GM08714 (cell line): Measurements from ENCODE around the gene MTSS2.

Experiments used
- H3K4me3 ChIP-seq: fragments of 200-500 bp; sonication (Bioruptor generic); 2 replicates; pipeline ENCODE4 v1.5.1; 2014; ENCODE audit warnings: mild to moderate bottlenecking, low read length, inconsistent platforms
- ZNF274 ChIP-seq: IDR thresholded peaks from 2 replicates; pipeline ENCODE4 v1.6.1; 2012; ENCODE audit warnings: mild to moderate bottlenecking, low read depth, low read length

MTSS2 gene

GRCh38 chr16:70699696-70700095 lies 13.8 kb upstream of the MTSS2 start:
- TF ChIP-seq ZNF274 = no peak

DNA sequence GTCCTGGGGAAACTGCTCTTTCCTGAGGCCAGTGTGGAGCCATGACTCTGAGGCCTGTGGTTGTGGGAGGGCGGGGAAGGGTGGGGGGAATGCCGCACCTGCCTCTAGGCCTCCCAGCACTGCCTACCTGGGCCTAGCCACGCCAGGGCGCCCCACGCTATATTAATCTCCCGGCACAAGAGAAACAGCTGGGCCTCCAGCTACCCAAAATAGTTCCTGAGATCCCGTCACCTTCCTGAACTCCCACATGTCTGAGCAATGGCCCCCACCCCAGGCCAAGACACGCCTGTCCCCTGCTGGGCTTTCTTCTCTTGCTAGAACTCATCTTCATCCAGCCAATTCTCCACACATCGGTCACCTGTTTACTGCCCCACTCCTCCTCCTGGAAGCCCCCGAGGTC lies 13.0 kb upstream of the MTSS2 start:
- no peak for TF ChIP-seq ZNF274
- H3K4me3 ChIP-seq = no peak overlapping the region

More at GRCh38 chr16:70699696-70700095, 13.8 kb upstream of the MTSS2 start:
- no peak overlapping the region for H3K4me3 ChIP-seq

DNA sequence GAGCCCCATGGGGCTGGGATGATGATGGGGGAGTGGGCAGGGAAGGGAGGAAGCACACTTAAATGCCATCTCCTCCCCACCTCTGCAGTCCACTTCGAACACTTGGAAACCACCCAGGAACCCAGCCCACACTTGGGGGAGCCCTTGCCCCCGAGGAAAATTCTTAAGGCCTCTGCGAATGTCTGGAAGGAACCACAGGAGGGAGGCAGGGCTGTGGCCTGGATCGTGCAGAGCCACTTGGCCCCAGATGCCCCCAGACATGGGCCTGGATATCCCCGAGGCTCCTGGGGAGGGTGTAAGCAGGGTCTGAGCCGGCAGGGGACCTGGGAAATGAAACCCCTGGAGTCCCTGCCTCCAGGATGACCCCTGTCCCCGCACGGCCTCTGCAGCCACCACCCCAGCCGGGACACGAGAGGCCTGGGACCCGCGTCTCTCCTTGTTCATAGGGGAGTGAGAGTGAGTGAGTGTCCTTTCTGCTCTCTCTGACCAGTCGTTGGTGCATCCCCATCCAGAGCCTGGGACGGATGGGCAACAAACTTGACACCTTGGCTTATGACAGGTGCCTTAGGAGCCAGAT lies 11.8 kb upstream of the MTSS2 start:
- no peak for TF ChIP-seq ZNF274
- H3K4me3 ChIP-seq = no peak overlapping the region

DNA sequence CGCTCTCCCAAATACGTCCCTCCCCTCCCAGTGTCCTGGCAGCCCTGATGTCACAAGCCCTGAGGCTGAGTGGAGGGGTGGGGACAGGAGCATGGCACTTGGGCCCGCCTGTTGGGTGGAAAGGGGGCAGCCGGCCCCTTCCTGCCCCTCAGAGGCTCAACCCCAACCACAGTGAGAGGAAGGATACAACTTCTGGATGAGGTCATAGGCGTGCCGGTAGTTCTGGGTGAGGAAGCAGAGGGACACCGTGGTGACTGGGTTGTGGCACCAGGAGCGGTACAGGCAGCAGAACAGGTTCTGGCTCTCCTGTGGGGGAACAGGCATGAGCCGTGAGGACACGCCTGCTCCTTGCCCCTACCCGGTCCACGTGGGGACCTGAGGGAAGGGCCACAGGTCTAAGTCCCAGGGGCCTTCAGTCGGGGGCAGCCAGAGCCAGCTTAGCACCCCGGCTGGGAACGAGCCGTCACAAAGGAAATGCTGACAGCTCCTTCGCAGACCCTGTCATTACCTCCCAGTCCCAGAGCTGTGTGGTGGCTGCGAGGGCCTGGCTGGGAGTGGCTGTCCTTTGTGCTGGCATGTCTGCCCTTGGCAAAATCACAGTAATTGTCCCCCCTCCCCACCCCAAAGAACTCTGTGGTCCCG lies 11.2 kb upstream of the MTSS2 start:
- no peak overlapping the region for H3K4me3 ChIP-seq
- no peak for TF ChIP-seq ZNF274

DNA sequence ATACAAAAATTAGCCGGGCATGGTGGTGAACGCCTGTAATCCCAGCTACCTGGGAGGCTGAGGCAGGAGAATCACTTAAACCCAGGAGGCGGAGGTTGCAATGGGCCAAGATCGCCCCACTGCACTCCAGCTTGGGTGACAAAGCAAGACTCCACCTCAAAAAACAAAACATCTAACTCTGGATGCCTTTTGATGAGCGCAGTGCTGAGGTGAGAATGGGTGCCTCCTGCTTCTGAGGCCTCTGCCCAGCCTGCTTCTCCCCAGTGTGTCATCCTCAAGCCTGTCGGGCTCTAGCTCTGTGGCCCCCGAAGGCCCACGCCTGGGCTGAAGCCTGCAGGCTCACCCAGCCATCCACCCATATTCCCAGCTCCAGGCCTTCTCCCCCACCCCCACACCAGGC lies 10.5 kb upstream of the MTSS2 start:
- TF ChIP-seq ZNF274 = no peak

GRCh38 chr16:70695331-70696070 lies 9.6 kb upstream of the MTSS2 start:
- H3K4me3 ChIP-seq = no peak overlapping the region
- no peak for TF ChIP-seq ZNF274

More for the DNA sequence above, 10.5 kb upstream of the MTSS2 start:
- H3K4me3 ChIP-seq = no peak overlapping the region

DNA sequence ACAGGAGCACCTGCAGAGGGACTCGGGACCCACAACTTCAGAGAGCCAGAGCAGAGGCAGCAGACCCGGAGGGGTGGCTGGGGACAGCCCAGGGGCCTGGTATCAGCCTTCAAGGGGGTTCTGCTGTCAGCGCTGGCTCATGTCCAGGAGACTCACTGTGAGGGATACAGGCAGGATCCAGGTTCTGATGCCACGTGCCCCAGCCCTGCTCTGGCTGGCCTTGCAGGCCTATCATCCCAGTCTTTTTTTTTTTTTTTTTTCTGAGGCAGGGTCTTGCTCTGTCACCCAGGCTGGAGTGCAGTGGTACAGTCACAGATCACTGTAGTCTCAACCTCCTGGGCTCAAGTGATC lies 9.0 kb upstream of the MTSS2 start:
- H3K4me3 ChIP-seq = no peak overlapping the region
- no peak for TF ChIP-seq ZNF274

GRCh38 chr16:70694088-70694867 lies 8.4 kb upstream of the MTSS2 start:
- H3K4me3 ChIP-seq = no peak overlapping the region
- no peak for TF ChIP-seq ZNF274

DNA sequence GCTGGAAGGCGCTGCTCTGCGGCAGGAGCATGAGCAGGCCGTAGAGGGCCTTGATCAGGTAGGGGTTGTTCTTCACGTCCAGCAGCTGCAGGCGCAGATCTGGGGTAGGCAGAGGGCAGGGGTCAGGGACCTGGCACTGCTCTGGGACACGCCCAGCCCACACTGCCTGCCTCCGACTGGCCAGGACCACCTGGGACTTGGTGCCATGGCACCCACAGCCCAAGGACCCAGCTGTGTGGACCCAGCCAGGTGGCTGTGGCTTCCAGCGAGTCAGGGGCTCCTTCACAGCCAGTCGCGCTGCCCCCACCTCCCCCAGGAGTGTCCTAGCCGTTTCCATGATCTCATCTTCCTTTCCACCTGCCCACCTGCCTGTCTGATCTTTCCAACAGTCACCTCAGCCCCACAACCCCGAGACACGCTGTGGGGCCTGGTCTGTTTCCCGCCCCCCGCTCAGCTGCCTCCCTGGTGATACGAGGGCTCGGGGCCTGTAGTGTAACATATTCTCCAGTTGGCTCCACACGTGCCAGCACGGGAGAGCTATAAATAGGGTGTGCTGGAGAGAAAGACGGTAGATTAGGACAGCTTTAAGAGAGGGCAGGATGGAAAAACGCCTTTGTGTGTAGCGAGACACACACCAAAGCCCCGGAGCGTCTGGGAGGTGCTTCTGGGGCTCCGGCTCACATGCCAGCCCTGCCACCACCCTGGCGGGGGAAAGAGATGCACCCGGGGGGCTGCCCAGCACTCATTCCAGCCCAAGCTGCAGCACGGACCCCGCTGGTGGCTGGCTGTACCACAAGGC lies 7.2 kb upstream of the MTSS2 start:
- H3K4me3 ChIP-seq = no peak overlapping the region
- TF ChIP-seq ZNF274 = no peak

DNA sequence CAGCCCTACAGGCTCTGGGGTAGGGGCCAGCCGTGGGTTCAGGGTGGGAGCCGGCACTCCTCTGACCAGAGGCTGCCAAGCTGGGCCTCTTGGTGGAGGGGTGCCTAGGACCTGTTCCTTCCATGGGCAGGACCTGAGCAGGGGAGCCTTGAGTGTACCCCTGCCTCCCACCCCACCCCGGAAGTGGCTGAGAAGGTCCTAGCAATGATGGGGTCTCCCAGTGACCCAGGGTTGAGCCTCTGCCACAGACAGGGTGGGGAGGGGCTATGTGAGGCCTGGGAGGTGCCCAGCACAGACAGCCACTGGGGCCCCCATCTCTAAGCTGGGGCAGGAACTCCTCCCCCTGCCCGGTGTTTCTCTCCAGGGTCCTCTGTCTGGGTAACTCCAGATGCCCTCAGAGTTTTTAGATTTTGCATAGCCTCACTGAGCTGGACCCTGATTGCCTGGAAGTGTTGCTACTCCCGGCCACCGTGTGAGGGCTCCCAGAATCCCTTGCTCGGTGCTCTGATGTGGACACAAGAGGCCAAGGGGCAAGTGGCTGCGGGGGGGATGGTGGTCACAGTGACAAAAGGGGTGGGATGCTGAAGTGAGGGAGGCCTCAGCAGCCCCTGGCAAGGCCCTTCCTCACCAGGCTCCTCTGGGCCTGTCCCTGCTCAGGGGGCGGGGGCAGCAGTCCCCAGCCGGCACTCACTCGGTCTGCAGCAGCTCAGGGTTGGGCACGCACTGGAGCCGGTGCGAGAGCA lies 6.4 kb upstream of the MTSS2 start:
- no peak for TF ChIP-seq ZNF274
- H3K4me3 ChIP-seq = no peak overlapping the region

GRCh38 chr16:70691223-70692129 lies 5.6 kb upstream of the MTSS2 start:
- no peak overlapping the region for H3K4me3 ChIP-seq
- no peak for TF ChIP-seq ZNF274
